H54 (cell line): ENCODE data around the gene BUD13.

Experiments used
- DNase-seq: peaks from one replicate; pipeline ENCODE4 v3.0.0; 2011; ENCODE audit warnings: low spot score, mixed read lengths; ENCODE audit not compliant: insufficient read length
- FAIRE-seq: peaks from 3 replicates; lab custom pipeline; 2011; peaks lifted over from hg19 to GRCh38; lab: Jason Lieb, UNC
- POLR2A ChIP-seq: IDR thresholded peaks from 2 replicates; pipeline ENCODE4 v1.6.1; 2011; ENCODE audit warnings: low read depth, mild to moderate bottlenecking, low read length

BUD13 gene

GRCh38 chr11:116727990-116728389 is 44.8 kb downstream of the BUD13 start:
- TF ChIP-seq POLR2A, result no peak
- DNase-seq (no peak), FAIRE-seq (no peak)

- no peak for FAIRE-seq
- peak; percentile 30 for DNase-seq
- no peak for TF ChIP-seq POLR2A
These were observed 47.2 kb downstream of the BUD13 start for GRCh38 chr11:116725434-116726221.

GRCh38 chr11:116724813-116725212 is 48.0 kb downstream of the BUD13 start:
- FAIRE-seq, result no peak
- TF ChIP-seq POLR2A, result no peak
- DNase-seq, result no peak

GRCh38 chr11:116723511-116723910 is 49.3 kb downstream of the BUD13 start:
- no peak for FAIRE-seq

GRCh38 chr11:116721988-116722387 is 50.8 kb downstream of the BUD13 start:
- FAIRE-seq (no peak), DNase-seq (no peak)
- no peak for TF ChIP-seq POLR2A

More at GRCh38 chr11:116723511-116723910, 49.3 kb downstream of the BUD13 start:
- TF ChIP-seq POLR2A, result no peak
- DNase-seq, result no peak

- no peak for TF ChIP-seq POLR2A
- FAIRE-seq (no peak), DNase-seq (no peak)
These were observed 51.9 kb downstream of the BUD13 start for GRCh38 chr11:116720895-116721294.

GRCh38 chr11:116718955-116719501 is 53.8 kb downstream of the BUD13 start:
- no peak for DNase-seq
- TF ChIP-seq POLR2A, result no peak
- no peak for FAIRE-seq

GRCh38 chr11:116716621-116717020 is 56.2 kb downstream of the BUD13 start:
- FAIRE-seq, result no peak
- DNase-seq, result no peak
- TF ChIP-seq POLR2A, result no peak

- DNase-seq, result no peak
- no peak for FAIRE-seq
- TF ChIP-seq POLR2A, result no peak
These were observed 57.4 kb downstream of the BUD13 start for GRCh38 chr11:116715383-116715782.

- FAIRE-seq (no peak), DNase-seq (no peak)
- TF ChIP-seq POLR2A, result no peak
These were observed 57.9 kb downstream of the BUD13 start for GRCh38 chr11:116714902-116715301.

- no peak for TF ChIP-seq POLR2A
- FAIRE-seq (no peak), DNase-seq (no peak)
These were observed 60.4 kb downstream of the BUD13 start for GRCh38 chr11:116712428-116712827.

GRCh38 chr11:116710762-116711161 is 62.0 kb downstream of the BUD13 start:
- DNase-seq, result no peak
- TF ChIP-seq POLR2A, result no peak
- no peak for FAIRE-seq

GRCh38 chr11:116710001-116710674 is 62.6 kb downstream of the BUD13 start:
- FAIRE-seq (no peak), DNase-seq (no peak)
- no peak for TF ChIP-seq POLR2A

GRCh38 chr11:116707746-116708145 is 65.0 kb downstream of the BUD13 start:
- DNase-seq (no peak), FAIRE-seq (no peak)
- TF ChIP-seq POLR2A, result no peak

GRCh38 chr11:116707161-116707629 is 65.6 kb downstream of the BUD13 start:
- FAIRE-seq (no peak), DNase-seq (no peak)
- no peak for TF ChIP-seq POLR2A
